Measurements from ENCODE around the gene ATP1A1. TPM values are rescaled to one million over a fixed set of nuclear protein-coding genes. Genes with fewer than 3 reads are reported as not detected.

ATP1A1 gene
- total and polyA plus RNA-seq, 9 of the 15 experiments (the other 6 are each of a cell fraction or from before 2014, with no cell fraction given): 99.3 to 513 (median 234) TPM

GRCh38 chr1:116353155-116353554, 19.9 kb upstream of the ATP1A1 start (continued):
- TF ChIP-seq IRF9 (tag; IDR thresholded peaks at IDR 0.05) (peak; percentile 77), SRSF1 (IDR thresholded peaks at IDR 0.05; ENCODE audit: low read depth, low read length) (no peak), ZNF277 (CRISPR knock-in tag; IDR thresholded peaks at IDR 0.05; ENCODE audit: borderline replicate concordance) (no peak), KLF1 (tag; IDR thresholded peaks at IDR 0.05) (no peak), CHCHD3 (CRISPR knock-in tag; IDR thresholded peaks at IDR 0.05) (no peak), ZNF431 (CRISPR knock-in tag; IDR thresholded peaks at IDR 0.05) (no peak)

GRCh38 chr1:116356067-116356466, 17.0 kb upstream of the ATP1A1 start:
- ATAC-seq: no peak
- H3K36me3 ChIP-seq (ENCODE audit: control insufficient read depth, insufficient read depth, low read length): no peaks in the 10 kb centered on the region
- H3K27me3 ChIP-seq (ENCODE audit: control insufficient read depth in 2 of 2, insufficient read depth in 2 of 2, low read length in 2 of 2): no peaks in the 10 kb centered on the region; a peak in 1 of 5 replicates
- no peak for FAIRE-seq
- no peak overlapping the region for H3K4me2 ChIP-seq (ENCODE audit: insufficient read depth, low read length)
- no peak overlapping the region for H3K4me3 ChIP-seq
- no peaks in the 10 kb centered on the region for H3K9me3 ChIP-seq (replicated peaks; ENCODE audit: control insufficient read depth, insufficient read depth, low read depth, low read length)
- BruUV-seq (replicated peaks): no TSS peak
- in situ Hi-C loops (cut with MboI) (no loop called here), intact Hi-C loops (cut with micrococcal nuclease) (no loop called here)
- H3K27ac ChIP-seq (ENCODE audit: extremely low read depth, low read depth, low read length): no peak overlapping the region
- 13% methylated on average over 4 of the region's 4 CpGs for WGBS (ENCODE audit: insufficient coverage, low coverage, missing lambda C conversion rate)
- no peaks in the 10 kb centered on the region for H4K20me1 ChIP-seq (replicated peaks; ENCODE audit: control insufficient read depth, insufficient read depth, low read length)
- CTCF ChIA-PET (ENCODE audit: low intra/inter-chr PET ratio): no interaction called here
- DNase-seq (ENCODE audit: extremely low read depth in 1 of 4, low spot score in 3 of 4): no peak
- H3K9me1 ChIP-seq (ENCODE audit: control insufficient read depth, insufficient read depth, low read length): no peaks in the 10 kb centered on the region
- no peaks in the 10 kb centered on the region; a peak in 1 of 5 replicates for H3K4me1 ChIP-seq (replicated peaks in 1 of 2; ENCODE audit: control insufficient read depth in 2 of 2, insufficient read depth in 2 of 2, low read length in 2 of 2)
- no peak overlapping the region for H3K9ac ChIP-seq (ENCODE audit: insufficient read depth in 1 of 2, low read depth in 2 of 2, low read length in 2 of 2)
- TF ChIP-seq PCBP2 (IDR thresholded peaks at IDR 0.05; ENCODE audit: low read depth, low read length, poor library complexity, severe bottlenecking) (peak; percentile 17), E2F4 (CRISPR knock-in tag; IDR thresholded peaks at IDR 0.05; ENCODE audit: low read depth) (no peak), KLF6 (CRISPR knock-in tag; IDR thresholded peaks at IDR 0.05; ENCODE audit: borderline replicate concordance) (no peak), CBX2 (IDR thresholded peaks at IDR 0.05; ENCODE audit: insufficient read depth, low read length, poor library complexity, severe bottlenecking) (no peak), USF1 (CRISPR knock-in tag; IDR thresholded peaks at IDR 0.05) (no peak), ZNF79 (CRISPR knock-in tag; IDR thresholded peaks at IDR 0.05; ENCODE audit: low read depth) (no peak)
- H3K79me2 ChIP-seq (ENCODE audit: control insufficient read depth, insufficient read depth, low read length): no peaks in the 10 kb centered on the region
- POLR2A ChIA-PET: interaction anchor here (1.4 kb wide), 2 partner anchors 10 to 127 kb away, joined by 3 to 4 read pairs; no protein-coding TSS in a partner anchor
- H2AFZ ChIP-seq (ENCODE audit: low read depth, low read length): no peak overlapping the region
